Adrenal gland (tissue), 12 donors: ENCODE results near the gene NCF4. TPM values are rescaled to one million over a fixed set of nuclear protein-coding genes. Genes with fewer than 3 reads are reported as not detected.

ENCODE experiments used
- DNase-seq, 7 donors: peaks; one replicate each; pipeline ENCODE4 v3.0.0-alpha.2; 2019 to 2020
- H3K27ac ChIP-seq, 5 donors: fragments of 200-600 bp; sonication (generic) in 4 of 5; 1 replicate in 3 of 5; 2 replicates in 2 of 5; pipeline versions ENCODE4 v1.5.1 to v1.8.0; 2016 to 2020; ENCODE audit warnings: mild to moderate bottlenecking in 1 of 5
- H3K27me3 ChIP-seq: fragments of 200-600 bp; 2 replicates; pipeline ENCODE4 v1.8.0; 2021
- H3K36me3 ChIP-seq, 2 donors: fragments of 200-600 bp; replicated peaks in 1 of 2; 1 replicate in 1 of 2; 2 replicates in 1 of 2; pipeline versions ENCODE4 v1.5.1 to v1.8.0; 2018 to 2022
- H3K4me1 ChIP-seq, 2 donors: fragments of 200-600 bp; replicated peaks in 1 of 2; 1 replicate in 1 of 2; 2 replicates in 1 of 2; pipeline versions ENCODE4 v1.5.1 to v1.8.0; 2018 to 2021
- H3K4me3 ChIP-seq, 4 donors: fragments of 200-600 bp; sonication (generic) in 3 of 4; one replicate each; pipeline ENCODE4 v1.5.1; 2016 to 2018
- H3K9me3 ChIP-seq, 3 donors: fragments of 200-600 bp; sonication (generic) in 1 of 3; replicated peaks in 1 of 3; 1 replicate in 2 of 3; 2 replicates in 1 of 3; pipeline versions ENCODE4 v1.5.1 to v1.8.0; 2016 to 2021
- CTCF ChIP-seq, 6 experiments: fragments of 450-650 bp in 4 of 6; fragments of 200-600 bp in 2 of 6; sonication (generic) in 1 of 6; IDR thresholded peaks; 1 replicate in 5 of 6; 2 replicates in 1 of 6; pipeline versions ENCODE4 v1.5.1 to v1.8.0; 2016 to 2021; ENCODE audit warnings: antibody characterized with exemption in 6 of 6, mild to moderate bottlenecking in 2 of 6, moderate library complexity in 1 of 6
- POLR2A ChIP-seq, 2 donors: fragments of 450-650 bp; IDR thresholded peaks; one replicate each; pipeline ENCODE4 v1.6.1; 2017; ENCODE audit warnings: antibody characterized with exemption in 2 of 2, mild to moderate bottlenecking in 2 of 2, moderate library complexity in 1 of 2
- WGBS, 4 donors: extraction: QIAGEN DNeasy Blood & Tissue Kit in 2 of 4; methylation state at CpG; one replicate each; pipeline versions ENCODE4 v1.1.5 to v1.1.7; 2013 to 2017; 5-methylcytosine and 5-hydroxymethylcytosine counted together
- intact Hi-C, 2 donors: fragments of 100-400 bp; cut with DNase I; formaldehyde crosslinking; loops; one replicate each; pipeline versions ENCODE4 v1.14.1 to v1.15.0; 2022 to 2023
- polyA plus RNA-seq, 3 donors: library from polyadenylated mRNA; stranded (reverse); fragments of 200-250 nt in 2 of 3; fragments of 350-450 nt in 1 of 3; fragmentation: Illumina TruSeq in 1 of 3; extraction: RNeasy Lipid Tissue Mini Kit (QIAGEN cat#74804) in 1 of 3; gene quantifications; one replicate each; pipeline ENCODE4 v1.2.3, GENCODE V29; 2013 to 2014
- total RNA-seq, 9 donors: library from RNA; depleted of rRNA in 4 of 9; stranded (reverse); fragments of >200 nt in 4 of 9; fragments of 120-200 nt in 1 of 9; fragmentation: NEBNext Ultra II Directional in 1 of 9; extraction: Animal tissue kit (Norgen Biotek cat#: 25700) in 1 of 9; gene quantifications; one replicate each; pipeline versions ENCODE4 v1.1.0 to v1.2.4, GENCODE V29; 2013 to 2023
- donor health status: healthy with polysubstance abuse.
- donor health status: Bipolar disorder and iron deficiency.
- donor health status: DM: yes; HTN: yes; CAD: no.
- donor health status: DM: no; HTN: no; CAD: no.
- donor health status: DM: no; HTN: no; CAD: no.
- donor health status: DM: yes; HTN: yes; CAD: no.

Gene NCF4
- total and polyA plus RNA-seq, 12 donors: 2.0 to 58.1 (median 23.2) TPM

- no peak for DNase-seq
- Histone ChIP-seq H3K36me3 (no peaks in the 10 kb centered on the region), H3K4me1 (no peaks in the 10 kb centered on the region), H3K4me3 (no peak overlapping the region), H3K27ac (no peak overlapping the region), H3K27me3 (no peaks in the 10 kb centered on the region), H3K9me3 (no peaks in the 10 kb centered on the region)
- intact Hi-C loops: loop anchor here (5.0 to 10.0 kb wide), 2 partner anchors 107 to 175 kb away; no protein-coding TSS in a partner anchor
- 75 to 83% (median 80%) methylated on average over 9 to 14 of the region's 14 CpGs for WGBS, 4 donors
- TF ChIP-seq POLR2A (IDR thresholded peaks at IDR 0.05) (no peak), CTCF (IDR thresholded peaks at IDR 0.05) (no peak)
These were observed 9.4 kb downstream of the NCF4 start for GRCh38 chr22:36870250-36870649.

GRCh38 chr22:36871669-36872081 is 10.9 kb downstream of the NCF4 start:
- Histone ChIP-seq H3K4me3 (no peak overlapping the region), H3K27me3 (no peaks in the 10 kb centered on the region), H3K27ac (no peak overlapping the region), H3K9me3 (no peaks in the 10 kb centered on the region), H3K4me1 (no peaks in the 10 kb centered on the region), H3K36me3 (no peaks in the 10 kb centered on the region)
- no peak for DNase-seq
- WGBS, 4 donors: 58 to 80% (median 65%) methylated on average over 3 to 11 of the region's 11 CpGs
- TF ChIP-seq POLR2A (IDR thresholded peaks at IDR 0.05) (no peak), CTCF (IDR thresholded peaks at IDR 0.05) (no peak)
- intact Hi-C loops: loop anchor here (5.0 to 10.0 kb wide), 2 partner anchors 106 to 173 kb away; no protein-coding TSS in a partner anchor

DNA sequence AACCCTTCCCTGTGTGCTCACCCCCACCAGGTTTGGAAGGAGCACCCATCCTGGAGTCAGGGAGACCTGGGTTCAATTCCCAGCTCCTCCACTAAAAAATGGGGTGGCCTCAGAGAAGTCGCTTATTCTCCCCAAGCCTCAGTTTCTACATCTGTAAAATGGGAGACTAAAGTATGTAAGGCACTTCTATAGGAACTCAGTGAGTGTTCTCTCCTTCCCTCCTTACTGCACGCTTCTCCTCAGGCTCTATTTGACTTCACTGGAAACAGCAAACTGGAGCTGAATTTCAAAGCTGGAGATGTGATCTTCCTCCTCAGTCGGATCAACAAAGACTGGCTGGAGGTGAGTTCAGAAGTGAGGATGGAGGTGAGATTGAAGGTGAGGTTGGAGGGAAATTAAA is 11.3 kb downstream of the NCF4 start:
- Histone ChIP-seq H3K4me3 (no peak overlapping the region), H3K9me3 (no peaks in the 10 kb centered on the region), H3K27ac (no peak overlapping the region), H3K27me3 (no peaks in the 10 kb centered on the region), H3K36me3 (no peaks in the 10 kb centered on the region), H3K4me1 (no peaks in the 10 kb centered on the region)
- intact Hi-C loops: loop anchor here (5.0 to 10.0 kb wide), 2 partner anchors 105 to 173 kb away; no protein-coding TSS in a partner anchor
- WGBS, 4 donors: 85 to 93% (median 88%) methylated on average over 3 of the region's 3 CpGs
- DNase-seq: no peak
- TF ChIP-seq CTCF (IDR thresholded peaks at IDR 0.05) (no peak), POLR2A (IDR thresholded peaks at IDR 0.05) (no peak)

GRCh38 chr22:36872866-36873498 is 12.2 kb downstream of the NCF4 start:
- Histone ChIP-seq H3K9me3 (no peaks in the 10 kb centered on the region), H3K4me3 (no peak overlapping the region), H3K4me1 (no peaks in the 10 kb centered on the region), H3K36me3 (no peaks in the 10 kb centered on the region), H3K27me3 (no peaks in the 10 kb centered on the region), H3K27ac (no peak overlapping the region)
- intact Hi-C loops: loop anchor here (5.0 to 10.0 kb wide), 2 partner anchors 104 to 172 kb away; no protein-coding TSS in a partner anchor
- WGBS, 4 donors: 82 to 94% (median 89%) methylated on average over 2 of the region's 2 CpGs
- no peak for TF ChIP-seq CTCF (IDR thresholded peaks at IDR 0.05)
- TF ChIP-seq POLR2A (IDR thresholded peaks at IDR 0.05): no peak
- DNase-seq: no peak
